Adrenal gland (tissue), 5 donors: ENCODE data around the gene PLA2R1.

Experiments used
- POLR2A ChIP-seq, 2 donors: fragments of 450-650 bp; IDR thresholded peaks; one replicate each; pipeline ENCODE4 v1.6.1; 2017; ENCODE audit warnings: antibody characterized with exemption in 2 of 2, mild to moderate bottlenecking in 2 of 2, moderate library complexity in 1 of 2
- TF ChIP-seq, protein P1 (sequence below), 6 experiments: fragments of 450-650 bp in 4 of 6; fragments of 200-600 bp in 2 of 6; sonication (generic) in 1 of 6; IDR thresholded peaks; 1 replicate in 5 of 6; 2 replicates in 1 of 6; pipeline versions ENCODE4 v1.5.1 to v1.8.0; 2016 to 2021; ENCODE audit warnings: antibody characterized with exemption in 6 of 6, mild to moderate bottlenecking in 2 of 6, moderate library complexity in 1 of 6
- donor health status: DM: no; HTN: no; CAD: no.

DNA sequence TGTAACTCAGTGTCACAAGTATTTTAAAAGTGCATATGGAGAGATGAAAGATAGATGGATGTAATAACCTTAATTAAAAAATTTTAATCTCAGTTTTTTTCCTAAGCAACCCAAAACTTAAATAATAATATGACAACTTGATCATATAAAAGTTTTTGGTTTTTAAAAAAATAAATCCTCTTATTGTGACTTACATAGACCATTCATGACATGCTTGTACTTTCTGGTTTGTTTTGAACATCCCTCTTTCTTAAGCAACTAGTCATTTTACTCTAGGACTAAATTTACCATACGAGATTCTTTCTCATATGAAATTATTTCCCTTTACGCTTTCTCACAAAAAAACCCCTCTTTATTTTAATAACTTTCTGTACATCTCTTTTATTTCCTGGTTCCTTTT, 6.5 kb upstream of the PLA2R1 start:
- TF ChIP-seq, protein P1, sequence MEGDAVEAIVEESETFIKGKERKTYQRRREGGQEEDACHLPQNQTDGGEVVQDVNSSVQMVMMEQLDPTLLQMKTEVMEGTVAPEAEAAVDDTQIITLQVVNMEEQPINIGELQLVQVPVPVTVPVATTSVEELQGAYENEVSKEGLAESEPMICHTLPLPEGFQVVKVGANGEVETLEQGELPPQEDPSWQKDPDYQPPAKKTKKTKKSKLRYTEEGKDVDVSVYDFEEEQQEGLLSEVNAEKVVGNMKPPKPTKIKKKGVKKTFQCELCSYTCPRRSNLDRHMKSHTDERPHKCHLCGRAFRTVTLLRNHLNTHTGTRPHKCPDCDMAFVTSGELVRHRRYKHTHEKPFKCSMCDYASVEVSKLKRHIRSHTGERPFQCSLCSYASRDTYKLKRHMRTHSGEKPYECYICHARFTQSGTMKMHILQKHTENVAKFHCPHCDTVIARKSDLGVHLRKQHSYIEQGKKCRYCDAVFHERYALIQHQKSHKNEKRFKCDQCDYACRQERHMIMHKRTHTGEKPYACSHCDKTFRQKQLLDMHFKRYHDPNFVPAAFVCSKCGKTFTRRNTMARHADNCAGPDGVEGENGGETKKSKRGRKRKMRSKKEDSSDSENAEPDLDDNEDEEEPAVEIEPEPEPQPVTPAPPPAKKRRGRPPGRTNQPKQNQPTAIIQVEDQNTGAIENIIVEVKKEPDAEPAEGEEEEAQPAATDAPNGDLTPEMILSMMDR (IDR thresholded peaks at IDR 0.05), result no peak
- no peak for TF ChIP-seq POLR2A (IDR thresholded peaks at IDR 0.05)
